A549 (cell line): ENCODE measurements around the gene PACSIN1.
A peak's percentile ranks its signal among the peaks of the same experiment; 100 is the strongest.

Source experiments
- CBX8 ChIP-seq: fragments of 200-600 bp; sonication (generic); IDR thresholded peaks from 2 replicates; pipeline ENCODE4 v1.6.1; 2016
- CHD4 ChIP-seq: fragments of 200-600 bp; sonication (generic); IDR thresholded peaks from 2 replicates; pipeline ENCODE4 v1.6.1; 2016; ENCODE audit warnings: antibody characterized with exemption, mild to moderate bottlenecking, borderline replicate concordance
- CTCF ChIP-seq: fragments of >200 bp; sonication (Bioruptor Twin); formaldehyde crosslinking; IDR thresholded peaks from 3 replicates; pipeline ENCODE4 v1.5.1; 2016
- MAZ ChIP-seq: fragments of 150-350 bp; IDR thresholded peaks from 2 replicates; pipeline ENCODE4 v1.6.1; 2014; ENCODE audit warnings: antibody characterized with exemption, low read depth, low read length, borderline replicate concordance
- POLR2A ChIP-seq: IDR thresholded peaks from 2 replicates; pipeline ENCODE4 v1.6.1; 2012; ENCODE audit warnings: mild to moderate bottlenecking, low read length
- RAD21 ChIP-seq, 2 experiments: fragments of >200 bp in 1 of 2; sonication (Bioruptor Twin) in 1 of 2; formaldehyde crosslinking in 1 of 2; IDR thresholded peaks in 1 of 2; conservative IDR thresholded peaks in 1 of 2; 2 replicates in 1 of 2; 3 replicates in 1 of 2; pipeline ENCODE4 v1.6.1; 2012 to 2018; ENCODE audit warnings: inconsistent platforms in 1 of 2
- REST ChIP-seq: fragments of 200-600 bp; sonication (generic); IDR thresholded peaks from 2 replicates; pipeline ENCODE4 v1.6.1; 2016; ENCODE audit warnings: antibody characterized with exemption, mild to moderate bottlenecking, moderate library complexity
- TP53 ChIP-seq: fragments of 250-450 bp; sonication (Bioruptor Pico); IDR thresholded peaks from 2 replicates; pipeline ENCODE4 v1.5.0; 2021; ENCODE audit warnings: mild to moderate bottlenecking, moderate library complexity

DNA sequence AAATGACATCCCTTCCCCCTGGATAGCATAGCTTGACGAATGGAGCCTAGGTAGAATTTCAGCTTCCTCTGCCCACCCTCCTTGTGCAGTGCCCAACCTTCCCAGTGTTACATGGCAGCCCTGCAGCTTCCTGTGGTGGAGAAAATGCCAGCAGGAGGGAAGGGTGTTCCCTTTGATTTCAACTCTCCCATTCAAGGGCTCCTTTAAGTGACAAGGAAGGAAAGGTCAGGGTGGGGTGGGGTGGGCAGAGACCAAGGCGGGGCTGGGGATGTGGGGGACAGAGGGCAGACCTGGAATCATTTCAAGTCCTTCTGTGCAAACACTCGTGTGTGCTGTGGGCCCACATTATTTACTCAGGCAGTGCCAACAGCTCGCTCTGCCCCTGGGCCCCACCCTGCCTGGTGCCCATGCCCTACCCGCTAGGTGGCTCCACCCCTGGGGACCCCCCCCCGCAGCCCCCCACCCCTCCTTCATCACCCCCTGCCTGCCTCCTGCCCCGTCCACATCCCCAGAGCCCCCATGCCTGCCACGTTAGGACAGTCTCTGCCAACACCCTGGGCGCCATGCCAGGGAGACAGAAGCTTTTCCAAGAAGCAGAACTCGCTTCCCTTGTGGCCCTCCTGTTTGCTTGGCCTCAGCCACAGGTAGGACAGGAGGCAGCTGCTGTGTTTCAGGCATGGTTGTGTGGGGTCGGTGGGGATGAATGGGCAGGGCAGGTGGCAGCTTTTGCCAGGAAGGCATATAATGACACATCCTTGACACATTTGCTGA, 80.9 kb downstream of the PACSIN1 start:
- TF ChIP-seq CTCF (no peak), RAD21 (conservative IDR thresholded peaks at IDR 0.05 in 1 of 2, IDR thresholded peaks at IDR 0.05 in 1 of 2) (peak in 1 of 2 experiments; percentile 38; a peak in 2 of 5 replicates), CBX8 (no peak), POLR2A (no peak), REST (no peak), MAZ (no peak), TP53 (CRISPR knock-in tag) (no peak), CHD4 (no peak)
